Motor neuron (in vitro differentiated cells): ENCODE data around the gene TREML1. TPM values are rescaled to one million over a fixed set of nuclear protein-coding genes. Genes with fewer than 3 reads are reported as not detected.

Experiments used
- ATAC-seq, 8 experiments: fragments of 200-7000 bp; cut with Tn5 transposase; replicated peaks in 6 of 8; 2 replicates each; pipeline ENCODE4 v1.8.0; 2021; ENCODE audit warnings: mild to moderate bottlenecking in 8 of 8, moderate library complexity in 8 of 8
- H3K27ac ChIP-seq, 2 donors: fragments of 250-450 bp; sonication (Bioruptor Pico); 2 replicates each; pipeline ENCODE4 v1.9.0; 2021; ENCODE audit warnings: antibody characterized with exemption in 2 of 2, mild to moderate bottlenecking in 2 of 2, moderate library complexity in 1 of 2
- H3K4me1 ChIP-seq, 2 donors: fragments of 250-450 bp; sonication (Bioruptor Pico); replicated peaks in 1 of 2; 2 replicates each; pipeline ENCODE4 v1.6.1; 2021; ENCODE audit warnings: antibody characterized with exemption in 2 of 2, mild to moderate bottlenecking in 2 of 2, moderate library complexity in 1 of 2
- H3K4me3 ChIP-seq, 5 donors: fragments of 250-450 bp; sonication (Bioruptor Pico); 2 replicates each; pipeline ENCODE4 v1.9.0; 2021; ENCODE audit warnings: antibody characterized with exemption in 5 of 5, mild to moderate bottlenecking in 5 of 5, moderate library complexity in 4 of 5
- WGBS, 10 experiments: fragments of 450-650 bp; shearing (Covaris generic); methylation state at CpG; one replicate each; pipeline ENCODE4 v1.0.0; 2022; 5-methylcytosine and 5-hydroxymethylcytosine counted together
- in situ Hi-C, 9 experiments: fragments of 400-800 bp; cut with MboI; loops; one replicate each; pipeline ENCODE4 v1.15.0; 2021; ENCODE audit warnings: low sequenced_read_pairs in 9 of 9, low pct_unique_long_range_greater_than_20kb in 2 of 9; ENCODE audit not compliant: unreplicated experiment in 9 of 9
- total RNA-seq, 8 experiments: library from RNA; unstranded; fragments of 300-600 nt; gene quantifications; 2 replicates each; pipeline versions ENCODE4 v1.2.3 to v1.2.4, GENCODE V29; 2022

TREML1 gene
- under 1 TPM in 1 of 8 experiments, not detected in 7; 0.36 TPM for total RNA-seq

- Histone ChIP-seq H3K4me3 (no peak within 1 kb of the TSS), H3K27ac (no peak within 1 kb of the TSS), H3K4me1 (no peaks in the 10 kb centered on the region)
- ATAC-seq = no peak
- WGBS, 10 experiments = 67 to 100% (median 82%) methylated on average over 1 to 3 of the region's 5 CpGs; no CpG with 5 or more reads in 6 of the 10 experiments
- in situ Hi-C loops = no loop called here
These were observed at the start of gene TREML1 for GRCh38 chr6:41153992-41154625. TREML1 (minus strand) TSS chr6:41154347; CDS start chr6:41154288, 59 bp downstream.

- Histone ChIP-seq H3K4me3 (no peak overlapping the region), H3K27ac (no peak overlapping the region), H3K4me1 (no peaks in the 10 kb centered on the region)
- WGBS, 10 experiments = 20 to 83% (median 42%) methylated on average over 1 to 5 of the region's 8 CpGs; no CpG with 5 or more reads in 4 of the 10 experiments
- ATAC-seq = no peak
- in situ Hi-C loops = no loop called here
These were observed 47.6 kb upstream of the TREML1 start for GRCh38 chr6:41201764-41202173.

GRCh38 chr6:41200901-41201763, 47.0 kb upstream of the TREML1 start, which contains the start of gene TREML2:
TREML2 (minus strand) TSS chr6:41201149; CDS start chr6:41201008, 141 bp downstream.
- in situ Hi-C loops = no loop called here
- no peaks in the 10 kb centered on the region for H3K4me1 ChIP-seq
- WGBS, 10 experiments = 12 to 80% (median 60%) methylated on average over 1 to 4 of the region's 12 CpGs
- H3K27ac ChIP-seq = no peak within 1 kb of the TSS
- ATAC-seq = peak in 1 of 8 experiments; percentile 9
- no peak within 1 kb of the TSS for H3K4me3 ChIP-seq

GRCh38 chr6:41200296-41200900, 46.3 kb upstream of the TREML1 start:
- Histone ChIP-seq H3K27ac (no peak overlapping the region), H3K4me1 (no peaks in the 10 kb centered on the region), H3K4me3 (no peak overlapping the region)
- WGBS, 10 experiments = 40 to 85% (median 60%) methylated on average over 1 to 2 of the region's 2 CpGs; no CpG with 5 or more reads in 5 of the 10 experiments
- peak in 5 of 8 experiments; percentile 18 to 69 (median 61) for ATAC-seq
- in situ Hi-C loops = no loop called here

GRCh38 chr6:41199552-41200246, 45.6 kb upstream of the TREML1 start:
- no peak overlapping the region for H3K4me3 ChIP-seq
- ATAC-seq = peak in 4 of 8 experiments; percentile 4 to 54 (median 28)
- in situ Hi-C loops = no loop called here
- H3K27ac ChIP-seq = no peak overlapping the region
- no peaks in the 10 kb centered on the region for H3K4me1 ChIP-seq
- 80% methylated on average over 1 of the region's 1 CpG; no CpG with 5 or more reads in 9 of the 10 experiments for WGBS, 10 experiments

- no peak for ATAC-seq
- Histone ChIP-seq H3K4me1 (no peaks in the 10 kb centered on the region), H3K4me3 (no peak overlapping the region), H3K27ac (no peak overlapping the region)
- in situ Hi-C loops = no loop called here
- 29 to 100% (median 86%) methylated on average over 1 to 3 of the region's 3 CpGs; no CpG with 5 or more reads in 3 of the 10 experiments for WGBS, 10 experiments
These were observed 43.1 kb upstream of the TREML1 start for GRCh38 chr6:41197234-41197633.

- ATAC-seq = no peak
- no peaks in the 10 kb centered on the region for H3K4me1 ChIP-seq
- in situ Hi-C loops = no loop called here
- 40 to 70% (median 60%) methylated on average over 1 to 2 of the region's 3 CpGs; no CpG with 5 or more reads in 7 of the 10 experiments for WGBS, 10 experiments
- H3K4me3 ChIP-seq = no peak overlapping the region
- no peak overlapping the region for H3K27ac ChIP-seq
These were observed 40.2 kb upstream of the TREML1 start for GRCh38 chr6:41194386-41194785.

- in situ Hi-C loops = no loop called here
- Histone ChIP-seq H3K27ac (no peak overlapping the region), H3K4me3 (no peak overlapping the region), H3K4me1 (no peaks in the 10 kb centered on the region)
- WGBS, 10 experiments = no CpG with 5 or more reads among the region's 5 CpGs
- ATAC-seq = no peak
These were observed 39.7 kb upstream of the TREML1 start for GRCh38 chr6:41193884-41194283.

GRCh38 chr6:41193171-41193734, 39.1 kb upstream of the TREML1 start:
- ATAC-seq = no peak
- in situ Hi-C loops = no loop called here
- 0 to 83% (median 60%) methylated on average over 1 to 3 of the region's 5 CpGs; no CpG with 5 or more reads in 5 of the 10 experiments for WGBS, 10 experiments
- Histone ChIP-seq H3K4me1 (no peaks in the 10 kb centered on the region), H3K4me3 (no peak overlapping the region), H3K27ac (no peak overlapping the region)

- WGBS, 10 experiments = 0 to 80% (median 43%) methylated on average over 1 to 4 of the region's 6 CpGs; no CpG with 5 or more reads in 4 of the 10 experiments
- H3K27ac ChIP-seq = no peak overlapping the region
- H3K4me3 ChIP-seq = no peak overlapping the region
- H3K4me1 ChIP-seq = no peaks in the 10 kb centered on the region
- in situ Hi-C loops = no loop called here
- ATAC-seq = peak in 3 of 8 experiments; percentile 55 to 82 (median 72)
These were observed 37.4 kb upstream of the TREML1 start for GRCh38 chr6:41191569-41191968.

- in situ Hi-C loops = no loop called here
- Histone ChIP-seq H3K4me1 (no peaks in the 10 kb centered on the region), H3K27ac (no peak overlapping the region), H3K4me3 (no peak overlapping the region)
- 35 to 100% (median 100%) methylated on average over 1 to 3 of the region's 3 CpGs; no CpG with 5 or more reads in 5 of the 10 experiments for WGBS, 10 experiments
- no peak for ATAC-seq
These were observed 36.6 kb upstream of the TREML1 start for GRCh38 chr6:41190791-41191190.

GRCh38 chr6:41189967-41190366, 35.8 kb upstream of the TREML1 start:
- no peak for ATAC-seq
- 50 to 100% (median 86%) methylated on average over 1 to 2 of the region's 2 CpGs; no CpG with 5 or more reads in 3 of the 10 experiments for WGBS, 10 experiments

More at GRCh38 chr6:41189967-41190366, 35.8 kb upstream of the TREML1 start:
- no peak overlapping the region for H3K27ac ChIP-seq
- in situ Hi-C loops = no loop called here
- H3K4me1 ChIP-seq = no peaks in the 10 kb centered on the region
- H3K4me3 ChIP-seq = no peak overlapping the region
